ENCODE measurements around the gene SLC6A4.

GRCh38 chr17:30235386-30236296 lies at the start of gene SLC6A4:
- TF ChIP-seq, protein P1, sequence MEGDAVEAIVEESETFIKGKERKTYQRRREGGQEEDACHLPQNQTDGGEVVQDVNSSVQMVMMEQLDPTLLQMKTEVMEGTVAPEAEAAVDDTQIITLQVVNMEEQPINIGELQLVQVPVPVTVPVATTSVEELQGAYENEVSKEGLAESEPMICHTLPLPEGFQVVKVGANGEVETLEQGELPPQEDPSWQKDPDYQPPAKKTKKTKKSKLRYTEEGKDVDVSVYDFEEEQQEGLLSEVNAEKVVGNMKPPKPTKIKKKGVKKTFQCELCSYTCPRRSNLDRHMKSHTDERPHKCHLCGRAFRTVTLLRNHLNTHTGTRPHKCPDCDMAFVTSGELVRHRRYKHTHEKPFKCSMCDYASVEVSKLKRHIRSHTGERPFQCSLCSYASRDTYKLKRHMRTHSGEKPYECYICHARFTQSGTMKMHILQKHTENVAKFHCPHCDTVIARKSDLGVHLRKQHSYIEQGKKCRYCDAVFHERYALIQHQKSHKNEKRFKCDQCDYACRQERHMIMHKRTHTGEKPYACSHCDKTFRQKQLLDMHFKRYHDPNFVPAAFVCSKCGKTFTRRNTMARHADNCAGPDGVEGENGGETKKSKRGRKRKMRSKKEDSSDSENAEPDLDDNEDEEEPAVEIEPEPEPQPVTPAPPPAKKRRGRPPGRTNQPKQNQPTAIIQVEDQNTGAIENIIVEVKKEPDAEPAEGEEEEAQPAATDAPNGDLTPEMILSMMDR (IDR thresholded peaks at IDR 0.05), result no peak
- TF ChIP-seq POLR2A (IDR thresholded peaks at IDR 0.05), result no peak
